OCI-M2 (cell line): ENCODE measurements around the gene APLNR.

Experiments used
- DNase-seq: peaks from one replicate; lab custom pipeline; 2025; ENCODE audit not compliant: unreplicated experiment; lab: John Stamatoyannopoulos, UW

The APLNR gene

DNA sequence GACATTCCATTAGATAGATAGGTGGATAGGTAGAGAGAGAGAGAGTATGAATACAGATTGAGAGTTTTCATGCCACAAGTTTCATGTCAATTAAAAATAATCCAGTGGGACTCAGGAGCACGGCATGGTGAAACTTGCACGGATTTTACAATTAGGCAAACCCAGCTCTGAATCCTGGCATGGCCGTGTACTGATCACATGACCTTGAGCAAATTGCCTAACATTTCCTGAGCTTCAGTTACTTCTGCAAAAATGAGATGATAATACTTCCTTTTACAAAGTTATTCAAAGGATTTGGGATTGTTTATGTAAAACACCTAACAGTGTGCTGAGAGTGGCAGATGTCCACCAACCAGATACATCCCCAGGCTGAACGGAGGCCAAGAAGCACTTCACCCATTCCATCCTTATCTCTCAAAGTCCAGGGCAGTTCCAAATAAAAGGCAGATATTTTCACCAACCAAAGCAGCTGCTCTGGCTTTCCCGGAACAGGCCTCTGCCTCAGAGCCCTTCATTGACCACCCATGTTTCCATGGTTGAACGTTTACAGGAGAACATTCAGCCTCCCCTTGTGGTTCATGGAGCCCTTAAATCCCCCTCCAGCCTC lies 17.9 kb downstream of the APLNR start:
- DNase-seq: no peak

DNA sequence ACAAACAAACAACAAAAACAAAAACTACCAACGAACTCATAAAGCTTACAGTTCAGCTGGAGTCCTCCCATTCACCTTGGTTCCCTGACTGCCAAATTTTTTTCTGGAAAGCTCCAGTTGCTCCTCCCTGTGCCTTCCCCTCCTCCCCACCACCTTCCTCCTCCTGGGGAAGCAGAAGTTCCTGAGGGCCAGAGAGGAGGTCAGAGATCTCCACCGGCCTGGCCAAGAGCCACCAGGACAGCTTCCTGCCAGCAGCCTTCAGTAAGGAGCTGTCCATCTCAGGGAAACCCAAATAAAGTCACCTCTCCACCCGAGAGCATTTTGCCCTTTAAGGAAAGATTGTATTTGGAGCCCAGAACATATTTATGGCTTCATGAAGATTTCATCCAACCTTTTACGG lies 20.0 kb downstream of the APLNR start:
- no peak for DNase-seq

- no peak for DNase-seq
Measured at GRCh38 chr11:57216463-57216862, 20.6 kb downstream of the APLNR start.

DNA sequence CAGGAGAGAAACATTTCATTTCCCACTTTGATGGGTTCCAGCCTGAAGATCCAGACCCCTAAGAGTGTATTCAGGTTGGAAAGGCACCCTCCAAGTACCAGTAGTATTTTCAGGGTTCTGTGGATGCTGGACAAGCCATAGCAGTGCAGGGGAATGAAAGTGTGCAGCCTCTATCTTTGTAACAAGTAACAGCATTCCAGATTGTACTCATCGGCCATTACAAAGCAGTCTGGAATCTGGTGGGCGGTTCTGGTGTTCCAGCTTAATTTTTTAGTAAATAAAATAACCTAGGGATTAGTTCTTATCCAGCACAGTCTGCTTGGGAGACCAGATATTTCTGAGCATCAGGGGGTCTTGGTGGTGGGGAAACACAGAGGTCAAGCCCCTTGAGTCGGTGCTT lies 22.6 kb downstream of the APLNR start:
- no peak for DNase-seq

DNA sequence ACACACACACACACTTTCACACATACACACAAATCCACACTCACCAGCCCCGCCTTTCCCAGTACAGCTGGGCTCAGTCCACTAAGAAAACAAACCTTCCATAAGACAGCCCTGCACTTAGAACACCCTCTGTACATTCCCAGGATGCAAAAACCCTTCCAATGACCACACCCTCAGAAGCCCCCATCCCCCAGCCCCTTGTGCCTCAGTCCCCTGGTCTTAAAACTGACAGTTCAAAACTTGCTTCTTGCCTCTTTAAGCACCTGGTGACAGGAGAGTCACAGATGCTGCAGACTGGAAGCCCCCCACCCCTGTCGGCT lies 23.0 kb downstream of the APLNR start:
- DNase-seq: no peak

DNA sequence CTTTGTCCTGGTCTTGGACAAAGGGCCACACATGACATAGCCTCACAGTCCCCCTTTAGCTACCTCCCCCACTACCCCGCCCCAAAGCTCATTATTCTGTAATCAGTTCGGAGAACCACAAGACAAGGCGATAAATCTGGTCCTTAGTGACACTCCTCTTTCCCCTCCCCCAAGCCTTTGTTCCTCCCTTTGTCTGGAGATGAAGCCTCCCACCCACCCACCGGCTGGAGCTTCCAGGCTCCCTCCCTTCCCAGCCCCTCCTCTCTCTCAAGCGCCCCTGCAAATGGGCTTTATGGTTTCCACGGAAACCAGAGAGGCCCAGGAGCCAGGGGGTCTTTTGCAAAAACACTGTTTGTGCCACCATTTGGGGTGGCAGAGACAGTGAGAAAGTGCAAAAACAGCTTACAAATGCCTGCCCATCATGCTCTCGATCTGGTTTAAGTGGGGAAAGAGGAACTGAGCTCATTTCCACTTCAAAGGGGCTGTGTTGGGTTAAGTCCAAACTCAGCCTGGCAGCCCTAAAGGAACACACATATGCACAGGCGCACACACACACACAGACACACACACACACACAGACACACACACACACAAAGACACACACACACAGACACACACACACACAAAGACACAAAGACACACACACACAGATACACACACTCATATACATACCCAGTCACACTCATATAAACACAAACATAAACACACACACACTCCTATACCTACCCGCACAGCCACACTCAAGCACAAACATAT lies 23.5 kb downstream of the APLNR start:
- no peak for DNase-seq

- no peak for DNase-seq
Measured at GRCh38 chr11:57210781-57211180, 26.3 kb downstream of the APLNR start.

DNA sequence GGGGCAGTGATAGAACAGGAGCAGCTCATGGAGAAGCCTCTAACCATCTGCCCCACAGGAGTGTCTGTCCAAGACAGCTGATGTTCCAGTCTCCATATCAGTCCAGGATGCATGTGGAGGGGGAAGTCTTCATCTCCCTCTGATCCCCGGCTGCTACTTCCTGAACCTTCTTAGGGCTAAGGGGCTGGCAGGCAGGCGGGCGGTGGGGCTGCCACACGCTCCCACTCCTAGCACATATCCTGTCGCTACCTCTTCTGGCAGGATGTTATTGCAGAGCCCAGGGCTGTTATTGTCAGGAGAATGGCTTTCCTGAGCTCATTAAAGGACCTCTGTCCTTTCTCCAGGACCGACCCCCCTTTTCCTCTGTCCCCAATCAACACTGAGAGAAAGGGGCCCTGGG lies 29.9 kb downstream of the APLNR start:
- no peak for DNase-seq

DNA sequence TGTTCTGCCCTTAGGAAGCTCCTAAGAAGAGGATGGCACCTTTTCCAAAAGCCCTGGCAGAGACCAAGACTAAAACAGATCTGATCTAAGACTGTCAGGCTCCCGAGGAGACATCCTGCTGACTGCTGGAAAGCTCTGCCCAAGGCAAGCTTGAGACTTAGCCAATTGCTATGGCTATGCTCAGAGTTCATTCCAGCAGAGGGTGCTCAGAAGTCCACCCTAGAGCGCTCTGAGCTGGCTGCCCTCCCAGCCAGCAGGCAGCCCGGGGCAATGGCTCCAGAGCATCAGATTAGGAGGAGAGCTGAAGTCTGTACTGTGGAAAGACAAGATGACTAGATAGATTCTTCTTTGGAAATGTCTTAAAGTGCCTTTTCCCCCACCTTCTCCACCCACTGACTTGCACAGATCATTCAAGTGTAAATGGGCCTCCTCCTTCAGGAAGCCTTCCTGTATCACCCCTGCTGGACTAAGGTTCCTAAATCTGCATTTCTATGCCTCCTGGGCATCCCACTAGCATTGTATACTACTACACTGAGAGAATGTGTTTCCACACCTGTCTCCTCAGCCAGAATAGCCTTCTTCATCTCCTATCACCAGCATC lies 31.9 kb downstream of the APLNR start:
- no peak for DNase-seq

- no peak for DNase-seq
Measured at GRCh38 chr11:57203882-57204480, 33.1 kb downstream of the APLNR start.

DNA sequence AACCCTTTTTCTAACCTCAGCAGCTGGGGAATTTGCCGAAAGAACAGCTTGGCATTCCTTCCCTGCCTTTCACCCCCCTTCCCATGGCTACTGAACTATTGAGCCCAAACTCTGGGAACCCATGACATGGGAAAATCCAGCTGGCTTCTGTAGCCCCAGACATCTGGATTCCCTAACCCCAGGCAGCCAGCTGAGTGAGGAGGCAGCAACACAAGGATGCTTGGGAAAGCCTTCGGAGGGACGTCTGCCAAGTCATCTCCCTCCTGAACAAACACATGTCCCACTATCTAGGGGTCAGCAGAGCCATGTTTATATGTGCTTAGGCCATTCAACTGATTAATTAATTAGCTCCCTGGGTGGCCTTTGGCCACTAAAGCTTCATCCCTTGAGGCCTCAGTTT lies 33.7 kb downstream of the APLNR start:
- no peak for DNase-seq

- no peak for DNase-seq
Measured at GRCh38 chr11:57202281-57202680, 34.8 kb downstream of the APLNR start.

GRCh38 chr11:57200917-57201316 lies 36.1 kb downstream of the APLNR start:
- DNase-seq: no peak

DNA sequence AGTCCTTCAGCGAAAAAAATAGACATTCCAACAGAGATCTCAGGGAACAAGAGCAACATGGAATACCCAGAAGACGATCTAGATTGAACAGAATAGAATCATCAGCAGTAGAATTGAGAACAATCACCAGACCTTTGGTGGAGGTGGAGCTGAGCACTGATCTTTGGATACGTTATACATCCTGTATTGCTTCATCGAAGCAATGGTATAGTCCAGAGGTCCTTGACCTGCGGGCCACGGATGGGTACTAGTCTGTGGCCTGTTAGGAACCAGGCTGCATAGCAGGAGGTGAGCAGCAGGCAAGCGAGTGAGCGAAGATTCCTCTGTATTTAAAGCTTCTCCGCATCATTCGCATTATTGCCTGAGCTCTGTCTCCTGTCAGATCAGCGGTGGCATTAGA lies 37.7 kb downstream of the APLNR start:
- no peak for DNase-seq

DNA sequence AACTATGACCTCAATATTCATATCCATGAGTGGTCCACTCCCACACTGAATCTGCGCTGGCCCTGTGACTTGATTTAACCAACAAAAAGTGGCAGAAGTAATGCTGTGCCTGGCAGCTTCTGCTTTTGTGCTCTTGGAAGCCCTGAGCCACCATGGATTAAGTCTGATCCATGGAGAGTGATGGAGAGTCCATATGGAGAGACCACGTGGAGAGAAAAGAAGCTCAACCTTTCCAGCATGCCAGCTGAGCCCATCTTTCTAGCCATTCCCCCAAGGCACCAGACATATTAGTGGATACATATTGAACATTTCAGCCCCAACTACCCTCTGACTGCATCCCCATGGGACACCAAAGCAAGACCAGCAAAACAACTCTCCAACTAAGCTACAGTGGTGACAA lies 39.3 kb downstream of the APLNR start:
- DNase-seq: no peak

DNA sequence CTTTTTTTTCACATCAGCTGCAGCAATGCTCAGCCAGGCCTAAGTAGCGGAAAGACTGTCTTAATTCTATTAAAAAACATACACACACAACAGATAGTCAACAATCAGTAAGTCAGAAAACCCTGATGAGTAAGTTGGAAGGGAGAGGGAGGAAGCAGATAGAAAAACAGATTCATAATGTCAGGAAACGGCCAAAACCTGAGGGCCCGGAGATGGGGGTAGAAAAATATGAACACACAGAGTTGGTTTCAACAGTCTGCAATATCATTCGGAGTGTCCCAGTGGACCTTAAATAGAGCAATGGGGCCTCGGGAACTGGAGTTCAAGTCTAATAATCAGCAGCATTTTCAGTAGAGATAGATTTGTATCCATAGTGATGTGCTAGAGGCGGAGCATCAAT lies 40.5 kb downstream of the APLNR start:
- no peak for DNase-seq

- DNase-seq: no peak
Measured at GRCh38 chr11:57192316-57192715, 44.7 kb downstream of the APLNR start.

DNA sequence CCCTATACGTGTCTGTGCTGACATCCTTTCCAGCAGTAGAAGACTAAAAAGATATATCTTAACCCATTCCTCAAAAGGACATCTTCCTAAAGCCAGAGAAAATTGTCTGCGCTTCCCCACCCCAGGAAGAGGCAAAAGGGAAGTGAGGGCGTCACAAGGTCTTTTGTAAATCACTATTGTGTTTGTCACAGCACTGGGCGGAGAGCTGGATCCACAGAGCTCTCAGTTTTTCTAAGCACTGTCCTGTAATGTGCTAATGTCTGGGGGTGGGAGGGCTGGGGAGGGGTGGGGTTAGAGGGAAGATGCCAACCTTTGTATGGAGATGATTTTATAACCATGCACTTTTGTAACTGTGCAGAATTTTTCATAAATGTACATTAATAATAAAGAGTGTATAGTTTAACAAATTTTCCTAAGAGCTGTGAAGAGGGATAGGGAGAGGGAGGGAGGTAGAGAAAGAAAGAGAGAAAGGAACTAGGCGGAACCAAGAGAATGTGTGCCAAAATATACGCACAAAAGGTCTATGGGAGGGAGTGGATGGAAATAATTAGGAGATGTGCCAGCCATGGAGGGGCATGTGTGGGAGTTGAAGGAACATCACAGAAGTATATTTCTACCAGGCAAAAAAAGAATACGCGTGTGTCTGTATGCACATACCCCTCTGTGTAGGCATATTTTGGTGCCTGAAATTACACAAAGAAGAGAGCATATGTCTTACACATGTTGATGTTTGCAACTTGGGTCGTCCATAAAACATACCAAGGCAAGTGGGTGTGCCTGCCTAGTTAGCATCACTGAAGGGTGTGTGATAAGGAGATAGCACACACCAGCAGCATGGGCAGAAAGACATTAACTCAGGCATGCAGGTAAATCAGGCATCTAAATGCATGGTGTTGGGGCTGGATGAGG lies 45.5 kb downstream of the APLNR start:
- no peak for DNase-seq

DNA sequence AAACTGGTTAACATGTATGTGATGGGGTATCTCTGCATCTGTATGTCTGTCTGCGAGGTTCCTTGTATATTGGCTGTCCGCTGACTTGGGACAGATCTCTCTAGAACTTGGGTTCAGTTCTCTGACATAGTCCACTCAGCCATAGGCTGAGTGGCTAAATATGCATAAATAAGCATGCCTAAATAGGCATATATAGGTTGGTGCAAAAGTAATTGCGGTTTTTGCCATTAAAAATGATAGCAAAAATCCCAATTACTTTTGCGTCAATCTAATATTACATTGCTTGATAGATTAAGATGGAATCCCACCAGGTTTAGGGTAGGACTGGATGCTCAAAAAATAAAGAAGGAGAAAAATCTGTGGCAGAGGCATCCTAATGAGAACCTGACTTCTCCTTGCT lies 46.5 kb downstream of the APLNR start:
- no peak for DNase-seq
